ENCODE results near the gene GPC3.

The GPC3 gene

GRCh38 chrX:133648594-133648993 is 336.8 kb downstream of the GPC3 start:
- no peak for TF ChIP-seq CTCF (IDR thresholded peaks at IDR 0.05; ENCODE audit: control extremely low read depth, extremely low read depth, low read depth, missing control alignments)
- ChIA-PET POLR2A (no interaction called here), CTCF (no interaction called here)
- DNase-seq (ENCODE audit: extremely low spot score), result no peak

GRCh38 chrX:133646719-133647116 is 338.7 kb downstream of the GPC3 start:
- DNase-seq (ENCODE audit: extremely low spot score), result no peak
- ChIA-PET POLR2A (no interaction called here), CTCF (no interaction called here)
- no peak for TF ChIP-seq CTCF (IDR thresholded peaks at IDR 0.05; ENCODE audit: control extremely low read depth, extremely low read depth, low read depth, missing control alignments)

GRCh38 chrX:133645977-133646718 is 339.2 kb downstream of the GPC3 start:
- ChIA-PET CTCF (no interaction called here), POLR2A (no interaction called here)
- no peak for TF ChIP-seq CTCF (IDR thresholded peaks at IDR 0.05; ENCODE audit: control extremely low read depth, extremely low read depth, low read depth, missing control alignments)
- no peak for DNase-seq (ENCODE audit: extremely low spot score)

- TF ChIP-seq CTCF (IDR thresholded peaks at IDR 0.05; ENCODE audit: control extremely low read depth, extremely low read depth, low read depth, missing control alignments), result no peak
- POLR2A ChIA-PET, result no interaction called here
- no peak for DNase-seq (ENCODE audit: extremely low spot score)
- CTCF ChIA-PET, result no interaction called here
These were observed 340.1 kb downstream of the GPC3 start for GRCh38 chrX:133645256-133645655.

GRCh38 chrX:133640161-133641015 is 345.0 kb downstream of the GPC3 start:
- no peak for TF ChIP-seq CTCF (IDR thresholded peaks at IDR 0.05; ENCODE audit: control extremely low read depth, extremely low read depth, low read depth, missing control alignments)
- CTCF ChIA-PET, result no interaction called here
- DNase-seq (ENCODE audit: extremely low spot score), result no peak
- POLR2A ChIA-PET, result no interaction called here

- TF ChIP-seq CTCF (IDR thresholded peaks at IDR 0.05; ENCODE audit: control extremely low read depth, extremely low read depth, low read depth, missing control alignments), result no peak
- ChIA-PET CTCF (no interaction called here), POLR2A (no interaction called here)
- no peak for DNase-seq (ENCODE audit: extremely low spot score)
These were observed 345.7 kb downstream of the GPC3 start for GRCh38 chrX:133639726-133640125.
